HCT116 (cell line): ENCODE results near the gene ARVCF. TPM values are rescaled to one million over a fixed set of nuclear protein-coding genes. Genes with fewer than 3 reads are reported as not detected.

Experiments
- ATAC-seq: fragments of 200-7000 bp; cut with Tn5 transposase; 2 replicates; pipeline ENCODE4 v1.9.1; 2020; ENCODE audit warnings: mild to moderate bottlenecking, moderate library complexity
- BruUV-seq: library from RNA; stranded (reverse); fragments of 400-500 nt; replicated peaks from 2 replicates; lab custom pipeline; 2021; lab: Mats Ljungman, UMichigan
- CTCF ChIA-PET: fragments of 300-600 bp; sonication (Branson Sonifier 250); formaldehyde crosslinking; loops from one replicate; lab custom pipeline; 2021; ENCODE audit warnings: antibody characterized with exemption; lab: Charles Lee
- POLR2A ChIA-PET: fragments of 300-600, 350-600 bp; sonication (Branson Sonifier 250); formaldehyde crosslinking; loops from one replicate; lab custom pipeline; 2021; ENCODE audit warnings: antibody characterized with exemption; lab: Charles Lee
- RAD21 ChIA-PET, 2 experiments: fragments of 300-600 bp; sonication (Branson Sonifier 250); formaldehyde crosslinking; loops; one replicate each; lab custom pipeline; 2023; ENCODE audit warnings: low total read pairs in 2 of 2; ENCODE audit not compliant: uncharacterized antibody in 2 of 2, unreplicated experiment in 2 of 2, low non-redundant PET in 1 of 2; lab: Charles Lee
- DNase-seq: peaks from one replicate; pipeline ENCODE4 v3.0.0-alpha.2; 2010; ENCODE audit warnings: low read depth, low spot score
- H2AFZ ChIP-seq: fragments of 200-600 bp; shearing (Covaris generic), sonication (generic); 2 replicates; pipeline ENCODE4 v1.6.1; 2017; ENCODE audit warnings: low read depth, mixed run types, mixed read lengths, antibody characterized with exemption, low read length; ENCODE audit not compliant: poor library complexity, severe bottlenecking
- H3K27ac ChIP-seq: 2 replicates; pipeline ENCODE4 v1.5.1; 2012; ENCODE audit warnings: low read depth, low read length
- H3K27me3 ChIP-seq: fragments of 200-600 bp; sonication (generic); 2 replicates; pipeline ENCODE4 v1.6.1; 2016; ENCODE audit warnings: mixed run types, low read length, mixed read lengths; ENCODE audit not compliant: insufficient read depth
- H3K36me3 ChIP-seq, 2 experiments: fragments of 200-500 bp in 1 of 2; fragments of 200-600 bp in 1 of 2; sonication (Bioruptor generic) in 1 of 2; sonication (generic) in 1 of 2; 2 replicates each; pipeline versions ENCODE4 v1.5.1 to v1.6.1; 2014 to 2016; ENCODE audit warnings: low read length in 2 of 2, inconsistent platforms in 1 of 2, mixed read lengths in 1 of 2, mixed run types in 1 of 2; ENCODE audit not compliant: insufficient read depth in 2 of 2, control insufficient read depth in 1 of 2
- H3K4me1 ChIP-seq, 2 experiments: fragments of 200-600 bp in 1 of 2; sonication (generic) in 1 of 2; 2 replicates each; pipeline versions ENCODE4 v1.5.1 to v1.6.1; 2012 to 2017; ENCODE audit warnings: low read length in 2 of 2, inconsistent platforms in 1 of 2, mild to moderate bottlenecking in 1 of 2, mixed read lengths in 1 of 2, mixed run types in 1 of 2, moderate library complexity in 1 of 2; ENCODE audit not compliant: insufficient read depth in 2 of 2, control insufficient read depth in 1 of 2
- H3K4me2 ChIP-seq: fragments of 200-600 bp; sonication (generic); 2 replicates; pipeline ENCODE4 v1.6.1; 2017; ENCODE audit warnings: mixed run types, low read length, mixed read lengths
- H3K4me3 ChIP-seq, 2 experiments: fragments of 200-600 bp in 1 of 2; sonication (generic) in 1 of 2; replicated peaks in 1 of 2; 2 replicates each; pipeline ENCODE4 v1.5.1; 2011 to 2016; ENCODE audit warnings: low read length in 2 of 2, control low read depth in 1 of 2, low read depth in 1 of 2, mild to moderate bottlenecking in 1 of 2, mixed read lengths in 1 of 2, mixed run types in 1 of 2
- H3K79me2 ChIP-seq: fragments of 200-600 bp; sonication (generic); 2 replicates; pipeline ENCODE4 v1.6.1; 2017; ENCODE audit warnings: mild to moderate bottlenecking, mixed run types, low read length, moderate library complexity, mixed read lengths; ENCODE audit not compliant: insufficient read depth
- H3K9ac ChIP-seq: fragments of 200-600 bp; sonication (generic); 2 replicates; pipeline ENCODE4 v1.6.1; 2016; ENCODE audit warnings: low read length, mixed read lengths
- H3K9me2 ChIP-seq: fragments of 200-600 bp; sonication (generic), shearing (Covaris generic); 2 replicates; pipeline ENCODE4 v1.6.1; 2017; ENCODE audit warnings: mixed run types, mild to moderate bottlenecking, moderate library complexity; ENCODE audit not compliant: insufficient read depth
- H3K9me3 ChIP-seq, 2 experiments: fragments of 200-500 bp in 1 of 2; fragments of 200-600 bp in 1 of 2; sonication (Bioruptor generic) in 1 of 2; sonication (generic) in 1 of 2; 2 replicates each; pipeline ENCODE4 v1.6.1; 2014 to 2017; ENCODE audit warnings: low read length in 2 of 2, mixed read lengths in 2 of 2, inconsistent platforms in 1 of 2, low read depth in 1 of 2, mild to moderate bottlenecking in 1 of 2, mixed run types in 1 of 2, moderate library complexity in 1 of 2; ENCODE audit not compliant: control insufficient read depth in 1 of 2, insufficient read depth in 1 of 2
- H4K20me1 ChIP-seq: fragments of 200-600 bp; sonication (generic), shearing (Covaris generic); 2 replicates; pipeline ENCODE4 v1.6.1; 2017; ENCODE audit warnings: mixed run types, mild to moderate bottlenecking, moderate library complexity; ENCODE audit not compliant: insufficient read depth
- CBX3 ChIP-seq: IDR thresholded peaks from 2 replicates; pipeline ENCODE4 v1.6.1; 2012; ENCODE audit warnings: low read depth
- ELF1 ChIP-seq: IDR thresholded peaks from 2 replicates; pipeline ENCODE4 v1.6.1; 2012; ENCODE audit warnings: low read depth, borderline replicate concordance
- MAX ChIP-seq: IDR thresholded peaks from 2 replicates; pipeline ENCODE4 v1.6.1; 2012
- POLR2A ChIP-seq: IDR thresholded peaks from 2 replicates; pipeline ENCODE4 v1.7.0; 2011; ENCODE audit warnings: borderline replicate concordance; ENCODE audit not compliant: insufficient read depth, insufficient read length; ENCODE audit errors: extremely low read depth
- SP1 ChIP-seq: IDR thresholded peaks from 2 replicates; pipeline ENCODE4 v1.6.1; 2012; ENCODE audit warnings: low read depth
- TCF7L2 ChIP-seq: IDR thresholded peaks from 2 replicates; pipeline ENCODE4 v1.7.0; 2011; ENCODE audit warnings: borderline replicate concordance, inconsistent platforms; ENCODE audit not compliant: insufficient read depth, insufficient read length; ENCODE audit errors: extremely low read depth
- intact Hi-C: fragments of 100-400 bp; cut with micrococcal nuclease; formaldehyde crosslinking; loops from 2 replicates; pipeline ENCODE4 v1.10.0; 2022
- total RNA-seq: library from RNA; stranded (reverse); gene quantifications from one replicate; pipeline ENCODE4 v1.2.1, GENCODE V29; 2021; ENCODE audit not compliant: unreplicated experiment

Gene ARVCF
- total RNA-seq, 1 experiment from 2014 or later, result 42.8 TPM

GRCh38 chr22:20026996-20027601 lies 10.5 kb upstream of the ARVCF start:
- intact Hi-C loops, result no loop called here
- no peak overlapping the region for H3K4me3 ChIP-seq
- DNase-seq, result no peak
- TF ChIP-seq MAX (peak; percentile 33; the same call in 1 of the 2 replicates), ELF1 (no peak)
- TF ChIP-seq, all 23 proteins: peak for 1
- POLR2A ChIA-PET, result no interaction called here
- Histone ChIP-seq H3K27me3 (no peaks in the 10 kb centered on the region), H4K20me1 (no peaks in the 10 kb centered on the region), H3K9me3 (no peaks in the 10 kb centered on the region), H3K4me1 (peaks cover 1 to 12% of the 10 kb centered on the region in 2 experiments; a peak in 3 of 4 replicates), H3K4me2 (no peak overlapping the region), H3K36me3 (no peaks in the 10 kb centered on the region), H3K9ac (no peak overlapping the region), H2AFZ (no peak overlapping the region), H3K9me2 (no peaks in the 10 kb centered on the region), H3K27ac (no peak overlapping the region), H3K79me2 (peaks cover 19% of the 10 kb centered on the region; the same call in 1 of the 2 replicates)
- BruUV-seq, result no TSS peak
- CTCF ChIA-PET, result interaction anchor here (0.6 kb wide), 1 partner anchor 71 kb away, joined by 3 read pairs; no protein-coding TSS in a partner anchor
- no peak for ATAC-seq
- RAD21 ChIA-PET, result no interaction called here

- no TSS peak for BruUV-seq
- no peak for DNase-seq
- no peaks in the 10 kb centered on the region for H3K9me3 ChIP-seq
- ChIA-PET POLR2A (no interaction called here), RAD21 (no interaction called here)
- no peak overlapping the region for H2AFZ ChIP-seq
- intact Hi-C loops, result no loop called here
- H3K4me2 ChIP-seq, result no peak overlapping the region
- H3K9me2 ChIP-seq, result no peaks in the 10 kb centered on the region
- peaks cover 26% of the 10 kb centered on the region for H3K79me2 ChIP-seq
- no peaks in the 10 kb centered on the region for H3K27me3 ChIP-seq
- no peak for ATAC-seq
- H3K27ac ChIP-seq, result no peak overlapping the region
- peaks cover 0 to 11% of the 10 kb centered on the region in 2 experiments; a peak in 3 of 4 replicates for H3K4me1 ChIP-seq
- TF ChIP-seq CBX3 (no peak), POLR2A (no peak), MAX (no peak), TCF7L2 (no peak), SP1 (no peak)
- TF ChIP-seq, all 23 proteins: peak for 0
- no peak overlapping the region for H3K9ac ChIP-seq
- CTCF ChIA-PET, result no interaction called here
- no peak overlapping the region for H3K4me3 ChIP-seq
- no peaks in the 10 kb centered on the region for H4K20me1 ChIP-seq
- no peaks in the 10 kb centered on the region for H3K36me3 ChIP-seq
These were observed 9.7 kb upstream of the ARVCF start for GRCh38 chr22:20026204-20026908.
